GM20431 (cell line): Measurements from ENCODE around the gene DTX3L.

Experiments
- in situ Hi-C: fragments of 300-500 bp; cut with MseI, MboI; formaldehyde crosslinking; loops from one replicate; pipeline ENCODE4 v1.15.0; 2020; ENCODE audit warnings: low sequenced_read_pairs; ENCODE audit not compliant: unreplicated experiment

The DTX3L gene

GRCh38 chr3:122564155-122564912 is at the start of gene DTX3L, which contains the start of gene PARP9:
TSS of gene DTX3L (plus strand) at chr3:122564338. CDS start at chr3:122564427, 89 bp downstream.
TSS of gene PARP9 (minus strand) at chr3:122564300. CDS start at chr3:122559620, 4,680 bp downstream.
- in situ Hi-C loops = loop anchor here (5.0 kb wide), 1 partner anchor 113 kb away; no protein-coding TSS in a partner anchor

DNA sequence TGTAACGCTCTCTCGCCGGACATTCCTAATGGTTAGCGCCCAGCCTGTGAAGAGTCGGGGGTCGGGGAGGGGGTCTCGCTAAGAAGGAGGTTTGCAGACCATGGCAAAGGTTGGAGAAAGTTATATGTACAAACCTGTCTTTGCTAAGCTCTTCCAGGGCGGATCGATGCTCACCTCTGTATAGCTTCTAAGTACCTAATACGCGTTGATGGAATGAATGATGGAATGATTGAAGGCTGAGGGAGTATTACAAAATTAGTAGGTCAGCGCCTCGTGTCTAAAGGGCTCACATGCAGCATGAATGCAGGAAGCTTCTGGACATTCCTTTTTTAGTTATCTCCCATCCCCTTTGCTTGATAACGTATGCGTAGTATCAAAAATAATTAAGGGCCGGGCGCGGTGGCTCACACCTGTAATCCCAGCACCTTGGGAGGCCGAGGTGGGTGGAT is 49.1 kb upstream of the DTX3L start:
- in situ Hi-C loops = no loop called here

DNA sequence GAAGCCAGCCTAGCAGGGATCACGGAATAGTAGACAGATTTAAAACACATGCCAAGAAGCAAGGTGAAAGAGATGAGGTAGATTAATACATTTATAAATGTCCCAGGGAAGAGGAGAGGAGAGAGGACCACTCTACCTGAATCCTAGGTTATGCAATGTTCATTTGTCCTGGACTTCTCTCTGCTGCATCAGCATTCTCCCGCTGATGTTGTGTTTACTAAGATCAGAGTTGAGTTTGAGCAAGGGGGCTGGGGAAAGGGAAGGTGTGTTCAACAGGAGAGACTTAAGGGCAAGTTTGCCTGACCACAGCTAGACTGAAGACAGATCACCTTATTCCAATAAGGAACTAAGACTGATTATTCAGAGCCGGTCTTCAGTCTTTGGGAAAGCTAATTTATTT is 48.3 kb upstream of the DTX3L start:
- in situ Hi-C loops = no loop called here

DNA sequence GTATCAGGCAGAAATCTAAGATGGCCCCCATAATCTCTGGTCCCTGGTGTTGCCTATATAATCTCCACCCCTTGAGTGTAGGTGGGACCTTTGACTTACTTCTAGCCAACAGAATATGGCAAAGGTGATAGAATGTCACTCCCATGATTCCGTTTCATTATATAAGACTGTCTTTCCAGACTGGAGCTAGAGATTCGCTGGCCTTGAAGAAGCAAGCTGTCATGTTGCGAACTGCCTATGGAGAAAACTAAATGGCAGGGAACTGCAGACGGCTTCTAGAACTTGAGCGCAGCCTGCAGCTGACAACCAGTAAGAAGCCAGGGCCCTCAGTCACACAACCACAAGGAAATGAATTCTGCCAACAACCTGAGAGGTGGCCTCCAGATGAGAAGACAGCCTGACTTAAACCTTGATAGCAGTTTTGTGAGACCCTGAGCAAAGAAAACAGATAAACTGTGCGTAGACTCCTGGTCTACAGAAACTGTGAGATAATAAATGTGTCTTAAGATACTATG is 47.2 kb upstream of the DTX3L start:
- in situ Hi-C loops = no loop called here

GRCh38 chr3:122519693-122520092 is 44.4 kb upstream of the DTX3L start:
- in situ Hi-C loops = no loop called here

GRCh38 chr3:122520861-122521260 is 43.3 kb upstream of the DTX3L start:
- in situ Hi-C loops = no loop called here

- in situ Hi-C loops = no loop called here
Measured at GRCh38 chr3:122523317-122523716, 40.8 kb upstream of the DTX3L start.

DNA sequence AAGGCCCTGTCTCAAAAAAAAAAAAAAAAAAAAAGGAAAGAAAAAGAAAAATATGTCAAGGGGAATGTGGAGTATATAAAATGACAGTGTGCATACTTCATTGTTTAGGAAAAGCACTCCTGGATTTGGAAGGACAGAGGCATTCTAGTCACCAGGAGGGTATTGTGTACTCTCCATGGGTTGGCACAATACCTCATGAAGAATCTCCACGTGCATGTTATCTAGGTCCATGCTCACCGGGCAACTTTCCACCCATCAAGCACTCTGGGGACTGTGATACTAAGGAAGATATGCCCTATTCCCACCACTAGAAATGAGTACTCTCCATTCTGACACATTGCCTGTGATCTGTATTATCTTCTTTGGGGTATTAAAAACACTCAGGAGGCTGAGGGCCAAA is 34.0 kb upstream of the DTX3L start:
- in situ Hi-C loops = no loop called here

- in situ Hi-C loops = no loop called here
Measured at GRCh38 chr3:122533480-122533879, 30.7 kb upstream of the DTX3L start.

- in situ Hi-C loops = no loop called here
Measured at GRCh38 chr3:122533931-122534334, 30.2 kb upstream of the DTX3L start.

DNA sequence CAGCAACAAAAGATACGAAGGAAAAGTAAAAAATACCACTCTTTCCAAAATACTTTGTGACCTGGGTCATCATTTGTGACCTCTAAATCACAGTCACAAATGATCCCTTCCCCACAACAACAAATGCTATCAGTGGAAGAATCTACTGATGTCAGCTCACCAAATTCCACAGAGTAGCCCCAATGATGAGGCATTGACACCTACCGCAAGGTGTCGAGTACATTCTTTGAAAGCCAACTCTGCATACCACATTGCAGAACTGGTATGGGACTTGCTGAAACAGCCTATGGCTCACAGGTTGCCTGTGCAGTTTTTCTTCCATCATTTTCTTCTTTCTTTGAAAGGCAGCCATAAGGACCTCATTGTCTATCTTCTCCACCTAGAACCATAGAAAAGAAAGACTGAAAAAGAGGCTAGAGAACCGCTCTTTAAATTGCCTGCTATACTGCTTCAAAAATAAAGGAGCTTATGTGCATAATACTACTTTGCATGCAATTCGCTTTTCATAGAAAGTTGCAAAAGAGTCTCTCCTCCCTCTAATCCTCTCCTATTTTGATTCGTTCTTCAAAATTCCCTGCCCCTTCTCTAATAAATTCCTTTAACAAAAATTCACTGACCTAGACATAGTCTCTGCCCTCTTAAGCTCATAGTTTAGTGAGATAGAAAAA is 28.0 kb upstream of the DTX3L start:
- in situ Hi-C loops = no loop called here

DNA sequence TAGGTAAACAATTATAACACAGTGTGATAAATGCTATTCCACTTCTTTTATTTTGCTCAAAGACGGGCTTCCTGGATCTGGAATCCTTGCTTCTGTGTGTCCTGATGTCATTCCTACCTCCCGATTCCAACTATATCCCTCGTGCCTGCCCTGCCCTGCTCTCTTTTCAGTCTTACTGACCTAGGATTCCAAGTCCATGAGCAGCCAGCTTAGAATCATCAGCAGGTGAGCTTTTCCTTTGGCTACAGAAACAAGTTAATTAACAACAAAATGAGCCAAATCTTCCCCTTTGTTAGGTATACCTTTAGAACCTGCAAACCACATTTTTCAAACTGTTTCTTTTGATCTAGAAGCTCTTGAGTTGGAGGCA is 27.5 kb upstream of the DTX3L start:
- in situ Hi-C loops = no loop called here

DNA sequence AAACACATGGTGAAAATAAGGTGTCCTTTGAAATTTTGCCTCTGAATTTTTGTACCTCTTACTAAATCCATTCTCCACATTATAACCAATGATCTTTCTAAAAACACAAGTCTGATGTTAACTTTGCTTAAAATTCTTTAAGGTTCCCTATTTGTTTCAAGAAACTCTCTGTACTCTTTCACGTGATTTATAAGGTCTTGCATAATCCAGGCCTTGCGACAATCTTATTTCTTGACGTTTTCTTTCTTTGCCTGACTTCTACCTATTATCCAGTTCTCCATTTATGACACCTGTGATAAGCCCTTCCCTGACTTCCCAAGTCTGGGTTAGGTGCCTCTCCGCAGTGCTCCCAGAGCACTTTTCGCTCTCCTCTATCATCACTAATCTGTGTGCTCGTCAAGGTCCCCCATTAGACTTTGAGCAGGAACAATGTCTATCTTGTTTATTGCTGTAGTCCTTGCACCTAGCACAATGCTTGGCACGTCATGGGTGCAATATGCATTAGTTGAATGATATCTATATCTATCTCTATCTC is 25.1 kb upstream of the DTX3L start:
- in situ Hi-C loops = no loop called here

DNA sequence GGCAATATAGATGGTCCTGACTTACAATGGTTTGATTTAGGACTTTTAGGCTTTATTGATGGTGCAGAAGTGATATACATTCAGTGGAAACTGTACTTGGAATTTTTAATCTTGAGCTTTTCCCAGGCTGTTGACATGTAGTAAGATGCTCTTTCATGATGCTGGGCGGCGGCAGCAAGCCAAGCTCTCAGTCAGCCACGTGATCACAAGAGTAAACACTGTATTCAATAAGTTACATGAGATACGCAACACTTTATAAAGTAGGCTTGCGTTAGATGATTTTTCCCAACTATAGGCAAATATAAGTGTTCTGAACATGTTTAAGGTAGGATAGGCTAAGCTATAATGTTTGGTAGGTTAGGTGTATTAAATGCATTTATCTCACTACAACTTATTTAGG is 18.0 kb upstream of the DTX3L start:
- in situ Hi-C loops = no loop called here

DNA sequence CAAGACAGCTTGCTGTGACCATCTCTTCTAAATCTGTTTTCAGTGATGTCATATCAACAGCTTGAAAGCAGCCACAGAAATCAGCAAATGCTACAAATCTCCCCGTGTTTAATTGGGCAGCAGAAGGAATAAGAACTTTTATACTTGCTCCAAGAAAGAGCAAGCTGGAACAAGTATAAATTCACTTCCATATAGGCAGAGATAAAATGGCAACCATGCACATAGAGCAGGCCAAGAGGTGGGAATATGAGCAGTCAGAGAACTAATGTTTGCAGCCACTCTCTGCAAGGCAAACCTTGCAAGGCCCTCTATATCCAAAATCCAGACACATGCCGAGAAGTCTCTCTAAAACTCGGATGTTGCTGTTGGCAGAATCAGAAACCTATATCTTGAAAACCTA is 16.1 kb upstream of the DTX3L start:
- in situ Hi-C loops = no loop called here

DNA sequence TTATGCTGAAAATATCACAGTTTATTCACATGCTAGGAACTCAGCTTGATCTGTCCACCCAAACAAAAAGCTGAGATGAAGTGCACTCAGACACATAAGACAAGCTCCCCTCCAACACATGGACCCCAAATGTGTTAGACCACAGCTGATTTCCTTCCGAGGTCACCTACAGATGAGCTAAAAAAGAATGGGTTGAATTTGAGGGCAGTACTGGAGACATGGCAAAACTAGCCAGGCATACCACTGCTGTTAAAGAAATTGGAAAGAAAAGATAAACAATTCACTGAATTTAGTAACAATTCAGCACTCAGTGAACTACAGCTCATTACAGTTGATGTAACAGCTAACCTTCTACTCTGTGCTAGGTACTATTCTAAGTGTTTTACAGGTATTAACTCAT is 15.5 kb upstream of the DTX3L start:
- in situ Hi-C loops = no loop called here

DNA sequence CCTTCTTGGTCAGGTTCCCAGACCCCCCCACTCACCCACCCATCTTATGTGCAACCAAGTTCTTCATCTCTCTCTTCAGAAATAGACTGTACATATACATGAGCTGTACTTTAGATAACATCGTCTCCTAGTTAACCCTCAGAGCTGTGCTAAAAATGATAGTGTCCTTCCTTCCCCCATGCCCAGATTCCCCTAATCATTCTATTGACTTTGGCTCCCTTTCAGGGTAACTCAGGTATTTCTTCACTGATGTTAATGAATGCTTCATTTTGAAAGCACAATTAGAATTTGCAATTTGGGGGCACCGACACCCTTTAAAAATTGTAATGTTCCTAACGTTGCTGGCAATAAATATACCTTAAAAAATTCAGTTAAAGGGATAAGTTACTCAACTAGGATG is 11.0 kb upstream of the DTX3L start:
- in situ Hi-C loops = no loop called here

DNA sequence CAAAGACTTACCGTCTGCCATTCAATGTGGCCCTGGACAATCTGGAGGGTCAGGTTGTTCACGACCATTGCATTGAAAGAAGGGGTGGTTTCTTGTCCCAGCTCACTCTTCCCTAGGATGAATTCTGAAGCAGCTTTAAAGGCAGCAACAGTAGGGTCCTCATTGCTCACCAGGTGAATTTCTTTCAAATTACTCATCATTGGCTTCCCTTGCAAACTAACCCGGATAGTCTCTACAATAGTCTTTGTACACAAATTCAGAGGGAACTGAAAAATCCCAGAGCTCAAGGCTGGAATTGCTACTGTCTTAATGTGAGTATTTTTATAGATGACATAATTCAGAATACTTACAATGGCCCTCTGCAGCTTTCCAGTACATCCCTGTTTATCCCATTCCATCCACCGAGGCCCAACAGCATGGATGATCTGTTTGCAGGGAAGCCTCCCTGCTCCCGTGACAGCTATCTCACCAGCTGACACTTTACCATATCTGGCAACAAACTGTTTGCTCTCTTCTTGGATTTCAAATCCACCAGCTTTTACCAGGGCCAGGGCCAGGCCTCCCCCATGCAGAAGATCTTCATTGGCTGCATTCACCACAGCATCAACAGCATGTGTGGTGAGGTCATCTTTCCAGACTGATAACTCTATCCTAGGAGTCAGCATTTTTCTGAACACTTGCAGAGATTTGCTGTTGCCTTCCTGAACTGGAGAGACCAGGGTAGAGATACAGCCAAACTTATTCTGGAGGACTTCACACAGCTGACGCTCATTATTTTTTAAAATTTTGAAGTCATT is 8.7 kb upstream of the DTX3L start:
- in situ Hi-C loops = no loop called here

GRCh38 chr3:122557356-122557755 is 6.8 kb upstream of the DTX3L start:
- in situ Hi-C loops = no loop called here

GRCh38 chr3:122558605-122559004 is 5.5 kb upstream of the DTX3L start:
- in situ Hi-C loops = no loop called here
